GM19372 (cell line): ENCODE data around the gene GAGE12J.
"Not testable (repeated sequence)": the region's sequence is repeated elsewhere in the genome, so short reads cannot be mapped to it uniquely, and the experiment has no call there.

ENCODE experiments used
- ATAC-seq: cut with Tn5 transposase; IDR thresholded peaks from one replicate; pipeline ENCODE4 v1.9.1; 2021; ENCODE audit warnings: mild to moderate bottlenecking, low read depth, moderate library complexity; ENCODE audit not compliant: unreplicated experiment

The GAGE12J gene

DNA sequence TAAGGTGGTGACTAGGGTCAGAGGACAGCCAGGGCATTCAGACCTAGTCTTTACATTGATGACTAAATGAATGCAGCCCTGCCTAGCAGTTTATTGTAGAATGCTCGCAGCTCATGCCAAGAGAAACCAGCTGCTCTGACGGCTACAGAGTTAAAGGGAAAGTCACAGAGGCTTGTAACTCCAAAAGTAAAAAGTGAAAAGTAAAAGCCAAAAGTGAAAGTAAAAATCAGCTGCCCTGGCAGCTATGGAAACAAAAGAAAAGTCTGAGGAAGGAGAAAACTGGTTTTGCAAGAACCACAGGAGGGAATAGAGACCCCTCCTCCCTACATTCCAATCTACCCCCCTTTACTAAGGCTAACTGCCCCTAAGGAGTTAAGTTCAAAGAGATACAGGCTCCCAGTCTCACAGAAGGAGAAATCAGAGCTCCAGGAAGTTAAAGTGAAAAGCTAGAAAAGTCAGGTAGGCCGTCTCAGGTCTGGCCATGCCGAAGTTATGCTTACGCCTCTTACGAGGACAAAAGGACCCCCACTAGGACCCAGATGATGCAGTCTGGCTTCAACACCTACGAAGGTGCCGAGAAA is 12.3 kb upstream of the GAGE12J start:
- ATAC-seq: no peak

DNA sequence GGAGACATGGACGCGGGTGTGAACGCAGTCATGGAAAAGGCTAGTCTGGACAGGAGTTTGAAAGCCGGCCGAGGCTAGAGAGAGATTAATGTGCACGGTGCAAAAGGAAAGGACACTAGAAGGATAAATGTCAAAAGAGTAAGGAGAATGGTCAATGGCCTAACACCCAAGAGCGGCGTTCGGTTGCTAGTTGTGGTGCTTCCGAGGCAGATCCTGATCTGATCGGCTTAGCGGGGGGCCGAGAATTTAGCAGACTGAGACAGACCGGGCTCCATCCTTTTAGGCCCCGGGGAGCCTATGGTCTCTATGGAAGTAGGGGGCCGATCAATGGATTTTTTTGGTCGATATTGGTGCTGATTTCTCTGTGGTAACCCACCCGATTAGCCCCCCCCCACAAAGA is 11.5 kb upstream of the GAGE12J start:
- ATAC-seq: no peak

DNA sequence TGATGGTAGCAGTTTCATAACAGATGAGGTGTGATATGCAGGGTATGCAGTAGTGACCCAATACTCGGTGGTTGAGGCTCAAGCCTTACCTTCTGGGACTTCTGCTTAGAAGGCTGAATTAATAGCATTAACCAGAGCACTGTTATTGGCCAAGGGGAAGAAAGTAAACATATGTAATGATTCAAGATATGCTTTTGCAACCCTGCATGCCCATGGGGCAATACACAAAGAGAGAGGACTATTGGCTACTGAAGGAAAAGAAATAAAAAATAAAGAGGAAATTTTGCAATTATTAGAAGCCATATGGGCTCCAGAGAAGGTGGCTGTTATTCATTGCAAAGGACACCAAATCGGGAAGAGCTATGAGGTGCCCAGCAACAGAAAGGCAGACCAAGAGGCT is 9.7 kb upstream of the GAGE12J start:
- ATAC-seq: no peak

DNA sequence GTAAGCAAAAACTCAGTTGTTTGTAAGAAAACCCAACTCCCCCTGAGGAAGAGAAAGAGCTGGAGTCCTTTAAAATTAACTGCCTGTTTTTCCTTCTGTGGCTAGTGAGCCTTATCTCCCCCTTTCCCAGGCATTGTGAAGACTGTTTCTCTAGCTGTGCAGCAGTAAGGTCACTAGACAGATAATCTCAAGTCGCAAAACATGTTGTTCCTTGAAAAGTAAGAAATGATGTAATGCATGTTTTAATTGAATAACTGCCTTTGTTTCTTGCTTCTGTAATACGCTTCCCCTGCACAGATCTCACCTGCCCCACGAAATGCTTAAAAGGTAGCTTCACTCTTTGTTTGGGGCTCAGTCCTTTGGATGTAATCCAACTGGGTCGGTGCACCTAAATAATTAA is 5.8 kb upstream of the GAGE12J start:
- no peak for ATAC-seq

DNA sequence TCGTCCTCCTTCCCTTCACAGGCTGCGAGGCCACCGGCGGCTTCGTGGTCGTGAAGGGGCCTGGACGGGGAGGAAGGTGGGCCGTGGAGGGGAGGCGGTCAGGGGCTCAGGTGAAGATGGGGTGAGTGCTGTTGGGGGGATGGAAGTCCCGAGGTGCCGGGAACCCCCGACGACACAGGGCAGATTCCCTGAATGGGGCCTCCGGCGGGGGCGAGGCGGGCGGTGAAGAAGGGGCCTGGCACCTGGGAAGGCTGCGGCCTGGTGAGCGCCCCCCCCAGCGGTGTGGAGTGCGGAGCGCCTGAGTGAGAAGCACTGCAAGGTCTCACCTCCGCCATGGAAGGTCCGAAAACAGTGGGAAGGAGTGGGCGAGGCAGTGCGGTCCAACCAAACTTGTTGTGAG is 429 bp downstream of the GAGE12J start:
- not testable (repeated sequence) for ATAC-seq

DNA sequence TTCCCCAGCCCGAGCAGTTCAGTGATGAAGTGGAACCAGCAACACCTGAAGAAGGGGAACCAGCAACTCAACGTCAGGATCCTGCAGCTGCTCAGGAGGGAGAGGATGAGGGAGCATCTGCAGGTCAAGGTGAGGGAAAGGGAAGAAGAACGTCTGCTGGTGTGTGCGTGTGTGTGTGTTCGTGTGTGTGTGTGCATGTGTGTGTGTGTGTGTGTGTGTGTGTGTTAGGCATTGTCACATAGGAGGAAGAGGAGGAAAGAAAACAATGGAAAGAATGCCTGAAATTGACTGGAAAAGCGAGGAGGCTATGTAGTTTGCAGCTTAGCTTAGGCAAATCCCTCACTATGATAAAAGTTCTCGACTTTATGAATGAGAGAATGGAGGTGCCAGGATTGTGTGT is 1.9 kb downstream of the GAGE12J start:
- ATAC-seq: not testable (repeated sequence)

DNA sequence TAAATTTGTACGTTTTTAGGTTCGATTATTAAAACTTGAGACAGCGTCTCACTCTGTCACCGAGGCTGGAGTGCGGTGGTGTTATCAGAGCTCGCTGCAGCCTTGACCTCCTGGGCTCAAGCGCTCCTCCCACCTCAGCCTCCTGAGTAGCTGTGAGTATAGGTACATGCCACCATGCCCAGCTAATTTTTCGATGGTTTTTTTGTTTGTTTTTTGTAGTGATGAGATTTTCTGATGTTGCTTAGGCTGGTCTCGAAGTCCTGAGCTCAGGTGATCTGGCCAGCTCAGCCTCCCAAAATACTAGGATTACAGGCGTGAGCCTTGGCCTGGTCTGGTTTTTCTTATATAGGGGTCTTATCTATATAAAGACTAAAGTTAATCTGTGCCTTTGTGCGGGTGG is 8.6 kb downstream of the GAGE12J start:
- not testable (repeated sequence) for ATAC-seq

DNA sequence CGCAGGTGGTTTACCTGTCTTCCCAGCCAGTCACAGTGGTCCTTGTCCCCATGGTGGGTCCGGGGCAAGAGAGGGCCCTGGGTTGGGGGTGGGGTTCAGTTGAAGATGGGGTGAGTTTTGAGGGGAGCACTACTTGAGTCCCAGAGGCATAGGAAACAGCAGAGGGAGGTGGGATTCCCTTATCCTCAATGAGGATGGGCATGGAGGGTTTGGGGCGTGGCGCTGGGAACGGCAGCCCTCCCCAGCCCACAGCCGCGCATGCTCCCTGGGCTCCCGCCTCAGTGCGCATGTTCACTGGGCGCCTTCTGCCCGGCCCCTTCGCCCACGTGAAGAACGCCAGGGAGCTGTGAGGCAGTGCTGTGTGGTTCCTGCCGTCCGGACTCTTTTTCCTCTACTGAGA is 9.4 kb downstream of the GAGE12J start, which contains the start of gene GAGE13:
TSS of gene GAGE13 (plus strand) at position 301 of the 400 bp plus-strand sequence. CDS start 1,156 bp downstream, outside the sequence.
- ATAC-seq: not testable (repeated sequence)

DNA sequence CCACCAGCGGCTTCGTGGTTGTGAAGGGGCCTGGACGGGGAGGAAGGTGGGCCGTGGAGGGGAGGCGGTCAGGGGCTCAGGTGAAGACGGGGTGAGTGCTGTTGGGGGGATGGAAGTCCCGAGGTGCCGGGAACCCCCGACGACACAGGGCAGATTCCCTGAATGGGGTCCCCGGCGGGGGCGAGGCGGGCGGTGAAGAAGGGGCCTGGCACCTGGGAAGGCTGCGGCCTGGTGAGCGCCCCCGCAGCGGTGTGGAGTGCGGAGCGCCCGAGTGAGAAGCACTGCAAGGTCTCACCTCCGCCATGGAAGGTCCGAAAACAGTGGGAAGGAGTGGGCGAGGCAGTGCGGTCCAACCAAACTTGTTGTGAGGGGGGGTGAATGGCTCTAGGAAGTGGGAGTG is 10.0 kb downstream of the GAGE12J start:
- not testable (repeated sequence) for ATAC-seq

DNA sequence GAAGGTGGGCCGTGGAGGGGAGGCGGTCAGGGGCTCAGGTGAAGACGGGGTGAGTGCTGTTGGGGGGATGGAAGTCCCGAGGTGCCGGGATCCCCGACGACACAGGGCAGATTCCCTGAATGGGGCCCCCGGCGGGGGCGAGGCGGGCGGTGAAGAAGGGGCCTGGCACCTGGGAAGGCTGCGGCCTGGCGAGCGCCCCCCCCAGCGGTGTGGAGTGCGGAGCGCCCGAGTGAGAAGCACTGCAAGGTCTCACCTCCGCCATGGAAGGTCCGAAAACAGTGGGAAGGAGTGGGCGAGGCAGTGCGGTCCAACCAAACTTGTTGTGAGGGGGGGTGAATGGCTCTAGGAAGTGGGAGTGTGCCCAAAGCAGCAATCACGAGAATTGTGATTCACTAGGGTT is 19.6 kb downstream of the GAGE12J start:
- not testable (repeated sequence) for ATAC-seq

DNA sequence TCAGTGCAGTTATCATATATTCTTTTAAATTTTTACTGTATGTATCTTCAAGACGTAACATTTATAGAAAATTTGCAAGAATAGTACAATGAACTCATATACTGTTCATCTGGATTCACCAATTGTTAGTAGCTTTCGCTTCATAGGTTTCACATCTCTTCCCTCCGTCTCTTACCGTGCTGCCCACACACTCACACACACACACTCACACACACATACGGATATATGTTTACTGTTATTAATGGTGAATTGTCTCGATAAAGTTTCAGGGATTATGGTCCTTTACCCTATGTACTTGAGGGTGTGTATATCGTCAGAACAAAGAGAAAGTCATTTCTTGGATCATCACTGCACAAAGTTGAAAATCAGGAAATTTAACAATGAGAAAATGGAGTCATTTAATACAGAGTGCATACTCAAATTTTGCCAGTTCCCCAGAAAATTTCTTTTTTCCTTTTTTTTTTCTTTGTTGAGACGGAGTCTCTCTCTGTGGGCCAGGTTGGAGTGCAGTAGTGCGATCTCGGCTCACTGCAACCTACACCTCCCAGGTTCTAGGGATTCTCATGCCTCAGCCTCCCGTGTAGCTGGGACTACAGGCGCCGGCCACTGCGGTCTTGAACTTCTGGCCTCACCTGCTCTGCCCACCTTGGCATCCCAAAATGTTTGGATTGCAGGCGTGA is 22.8 kb downstream of the GAGE12J start:
- not testable (repeated sequence) for ATAC-seq

DNA sequence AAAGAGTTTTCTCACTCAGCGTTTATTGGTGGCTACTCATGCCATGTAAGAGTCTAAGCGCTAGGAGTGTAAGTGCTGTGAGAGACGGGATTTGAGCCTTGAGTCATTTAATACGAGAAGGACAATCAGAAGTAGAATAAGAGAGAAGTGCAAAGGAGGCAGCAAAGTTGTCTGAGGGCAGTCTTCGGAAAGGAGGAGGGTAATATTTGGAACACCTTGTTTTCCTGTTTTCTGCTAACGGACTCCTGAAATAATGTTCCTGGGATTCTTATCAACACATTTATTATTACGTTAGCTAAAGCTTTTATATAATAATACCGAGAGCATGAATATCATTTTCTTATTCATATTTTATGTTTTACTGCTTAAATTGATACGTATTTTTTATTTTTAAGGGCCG is 23.6 kb downstream of the GAGE12J start:
- not testable (repeated sequence) for ATAC-seq

DNA sequence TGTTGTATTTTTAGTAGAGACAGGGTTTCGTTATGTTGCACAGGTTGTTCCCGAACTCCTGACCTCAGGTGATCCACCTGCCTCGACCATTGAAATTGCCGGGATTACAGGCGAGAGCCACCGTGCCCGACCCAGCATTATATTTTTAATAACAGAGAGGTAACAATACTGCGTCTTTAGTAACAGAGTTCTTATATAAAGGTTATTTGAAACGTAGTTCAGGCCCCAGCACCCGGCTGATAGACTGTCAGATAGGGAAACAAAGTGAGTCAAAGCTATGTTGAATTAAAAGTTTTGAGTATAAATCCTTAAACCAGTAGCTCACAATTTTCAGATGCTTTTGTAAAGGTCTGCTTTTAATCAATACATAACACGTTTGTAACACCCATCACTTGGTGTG is 24.3 kb downstream of the GAGE12J start:
- ATAC-seq: not testable (repeated sequence)
